GM10248 (cell line): ENCODE measurements around the gene SERPINB11.
"Not testable (repeated sequence)": the region's sequence is repeated elsewhere in the genome, so short reads cannot be mapped to it uniquely, and the experiment has no call there.

ENCODE experiments used
- CTCF ChIA-PET: fragments of 300-600 bp; sonication (Branson Sonifier 250); formaldehyde crosslinking; extraction: SDS; loops from one replicate; lab custom pipeline; 2021; ENCODE audit warnings: antibody characterized with exemption; lab: Yijun Ruan, JAX
- POLR2A ChIA-PET: fragments of 350-650 bp; sonication (Branson Sonifier 250); formaldehyde crosslinking; extraction: SDS; loops from one replicate; lab custom pipeline; 2020; ENCODE audit warnings: antibody characterized with exemption; lab: Yijun Ruan, JAX
- DNase-seq: peaks from one replicate; pipeline ENCODE4 v3.0.0; 2012; ENCODE audit errors: extremely low spot score
- TF ChIP-seq, protein P1 (sequence below): IDR thresholded peaks from 2 replicates; pipeline ENCODE4 v1.5.1; 2012; ENCODE audit warnings: mild to moderate bottlenecking, low read depth; ENCODE audit errors: extremely low read depth, missing control alignments, control extremely low read depth

SERPINB11 gene, protein sequence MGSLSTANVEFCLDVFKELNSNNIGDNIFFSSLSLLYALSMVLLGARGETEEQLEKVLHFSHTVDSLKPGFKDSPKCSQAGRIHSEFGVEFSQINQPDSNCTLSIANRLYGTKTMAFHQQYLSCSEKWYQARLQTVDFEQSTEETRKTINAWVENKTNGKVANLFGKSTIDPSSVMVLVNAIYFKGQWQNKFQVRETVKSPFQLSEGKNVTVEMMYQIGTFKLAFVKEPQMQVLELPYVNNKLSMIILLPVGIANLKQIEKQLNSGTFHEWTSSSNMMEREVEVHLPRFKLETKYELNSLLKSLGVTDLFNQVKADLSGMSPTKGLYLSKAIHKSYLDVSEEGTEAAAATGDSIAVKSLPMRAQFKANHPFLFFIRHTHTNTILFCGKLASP

DNA sequence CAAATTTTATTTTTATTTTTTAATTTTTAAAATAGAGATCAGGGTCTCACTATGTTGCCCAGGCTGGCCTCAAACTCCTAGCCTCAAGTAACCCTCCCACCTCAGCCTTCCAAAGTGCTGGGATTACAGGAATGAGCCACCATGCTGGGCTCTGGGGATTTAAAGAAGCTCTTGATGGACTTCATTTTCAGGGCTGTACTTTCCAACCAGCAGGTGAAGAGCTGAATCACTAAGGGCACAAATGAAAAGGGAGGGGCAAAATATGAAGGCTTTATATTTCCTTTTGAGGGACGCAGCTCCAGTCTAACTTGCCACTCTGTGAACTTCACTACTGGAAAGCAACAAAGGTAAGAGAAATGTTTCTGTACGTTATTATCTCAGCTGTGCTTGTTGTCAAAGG lies at the start of gene SERPINB11:
TSS of gene SERPINB11 (plus strand) at position 301 of the 400 bp plus-strand sequence. CDS start 7,234 bp downstream, outside the sequence.
- DNase-seq, result no peak
- ChIA-PET POLR2A (no interaction called here), CTCF (interaction anchor here (0.9 kb wide), 1 partner anchor 21 kb away, joined by 3 read pairs; no protein-coding TSS in a partner anchor)
- TF ChIP-seq, protein P1, sequence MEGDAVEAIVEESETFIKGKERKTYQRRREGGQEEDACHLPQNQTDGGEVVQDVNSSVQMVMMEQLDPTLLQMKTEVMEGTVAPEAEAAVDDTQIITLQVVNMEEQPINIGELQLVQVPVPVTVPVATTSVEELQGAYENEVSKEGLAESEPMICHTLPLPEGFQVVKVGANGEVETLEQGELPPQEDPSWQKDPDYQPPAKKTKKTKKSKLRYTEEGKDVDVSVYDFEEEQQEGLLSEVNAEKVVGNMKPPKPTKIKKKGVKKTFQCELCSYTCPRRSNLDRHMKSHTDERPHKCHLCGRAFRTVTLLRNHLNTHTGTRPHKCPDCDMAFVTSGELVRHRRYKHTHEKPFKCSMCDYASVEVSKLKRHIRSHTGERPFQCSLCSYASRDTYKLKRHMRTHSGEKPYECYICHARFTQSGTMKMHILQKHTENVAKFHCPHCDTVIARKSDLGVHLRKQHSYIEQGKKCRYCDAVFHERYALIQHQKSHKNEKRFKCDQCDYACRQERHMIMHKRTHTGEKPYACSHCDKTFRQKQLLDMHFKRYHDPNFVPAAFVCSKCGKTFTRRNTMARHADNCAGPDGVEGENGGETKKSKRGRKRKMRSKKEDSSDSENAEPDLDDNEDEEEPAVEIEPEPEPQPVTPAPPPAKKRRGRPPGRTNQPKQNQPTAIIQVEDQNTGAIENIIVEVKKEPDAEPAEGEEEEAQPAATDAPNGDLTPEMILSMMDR, result no peak

DNA sequence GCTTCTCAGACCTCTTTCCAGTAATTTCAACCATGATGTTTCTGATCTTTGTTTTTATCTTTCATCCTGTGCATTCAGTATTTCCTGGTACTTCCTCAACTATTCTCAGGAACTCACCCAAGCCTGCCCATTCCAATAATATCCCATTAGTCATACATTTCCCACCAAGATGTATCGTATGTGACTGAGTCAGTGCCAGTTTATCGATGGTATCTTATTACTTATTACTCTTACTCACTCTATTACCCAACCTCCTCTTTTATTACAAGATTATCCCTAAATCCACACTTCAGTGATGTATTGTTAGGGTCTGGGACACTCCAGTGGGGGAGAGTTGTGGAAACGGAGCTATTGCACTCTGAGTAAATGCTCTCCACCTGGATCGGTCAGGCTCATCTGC lies 43.8 kb upstream of the SERPINB11 start:
- CTCF ChIA-PET, DNase-seq, POLR2A ChIA-PET: not testable (repeated sequence)

DNA sequence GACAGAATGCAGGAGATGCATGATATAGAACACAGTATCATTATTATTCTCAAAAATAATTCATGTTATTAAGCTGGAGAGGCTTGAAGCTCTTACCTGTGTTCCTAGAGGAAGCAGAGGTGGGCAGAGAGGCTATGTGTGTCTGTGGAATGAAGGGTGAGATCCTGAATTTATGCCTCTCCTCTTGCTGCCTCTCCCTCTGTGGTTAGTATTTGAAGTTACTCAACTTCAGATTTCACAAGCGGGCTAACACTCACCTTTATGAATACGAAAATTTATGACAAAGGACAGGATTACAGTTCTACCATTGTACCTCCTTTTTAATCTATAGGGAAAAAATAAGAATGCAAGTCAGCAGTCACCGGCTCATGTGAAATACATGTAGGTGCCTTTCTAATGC lies 41.0 kb upstream of the SERPINB11 start, which contains the start of gene SERPINB3:
TSS of gene SERPINB3 (minus strand) at position 144 of the 400 bp plus-strand sequence. CDS start 677 bp downstream, outside the sequence.
- POLR2A ChIA-PET, CTCF ChIA-PET, DNase-seq: not testable (repeated sequence)

DNA sequence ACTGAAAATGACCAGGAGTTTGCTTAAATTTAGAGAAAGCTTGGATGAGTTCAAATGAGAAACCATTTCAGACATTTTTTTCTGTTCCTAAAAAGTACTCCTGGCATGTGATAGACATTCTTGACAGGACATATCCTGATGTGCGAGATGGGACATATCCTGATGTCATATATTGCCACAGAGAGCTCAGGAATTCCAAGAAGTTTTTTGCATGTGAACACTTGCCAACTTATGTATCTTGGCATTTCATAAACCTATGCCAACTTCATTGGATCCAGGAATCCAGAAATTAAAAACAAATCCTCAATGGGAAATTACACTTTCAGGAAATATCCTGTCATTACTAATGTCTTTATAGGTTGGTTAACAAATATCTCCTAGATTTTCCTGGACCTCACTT lies 38.2 kb upstream of the SERPINB11 start:
- ChIA-PET CTCF (interaction anchor here (0.7 kb wide), 1 partner anchor 188 kb away, joined by 3 read pairs; the partner anchor contains the start of gene SERPINB5), POLR2A (no interaction called here)
- TF ChIP-seq, protein P1, result no peak
- no peak for DNase-seq

DNA sequence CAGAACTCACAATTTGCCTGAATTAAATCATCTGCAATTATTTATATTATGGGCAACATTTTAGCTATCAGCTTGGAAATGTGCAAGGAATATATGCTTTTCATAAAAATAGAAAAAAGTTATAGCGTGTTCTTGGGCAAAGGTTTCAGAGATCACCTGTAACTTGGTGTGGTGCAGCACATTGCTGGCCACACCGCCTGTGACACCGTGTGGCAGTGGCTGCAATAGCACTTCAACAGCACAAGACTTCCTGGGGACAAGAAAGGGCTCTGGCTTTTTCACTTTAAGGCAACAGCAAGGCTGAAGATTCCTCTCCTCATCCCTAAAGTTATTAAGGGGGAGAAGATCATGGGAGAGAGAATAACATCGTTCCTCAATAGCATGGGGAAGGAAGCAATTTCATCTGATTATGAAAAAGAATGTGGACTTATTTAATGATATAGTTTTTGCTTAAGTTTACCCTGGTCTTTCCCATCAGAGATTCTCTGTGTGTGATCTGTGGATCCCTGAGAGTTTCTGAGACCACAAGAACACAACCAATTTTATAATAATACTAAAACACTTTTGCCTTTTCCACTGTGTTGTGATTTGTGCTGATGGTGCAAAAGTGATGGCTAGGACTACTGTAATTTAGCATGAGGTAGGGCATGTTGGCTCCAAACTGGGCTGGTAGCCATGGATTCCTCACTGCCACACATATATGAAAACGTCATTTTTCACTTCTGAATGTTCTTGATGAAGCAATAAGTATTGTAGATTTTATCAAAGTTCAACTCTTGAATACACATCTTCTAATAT lies 26.0 kb upstream of the SERPINB11 start:
- ChIA-PET CTCF (interaction anchor here (0.6 to 3.8 kb wide), 3 partner anchors 158 to 165 kb away, joined by 3 to 28 read pairs (median 3); no protein-coding TSS in a partner anchor), POLR2A (interaction anchor here (0.7 kb wide), 1 partner anchor 25 kb away, joined by 5 read pairs; no protein-coding TSS in a partner anchor)
- DNase-seq, result peak; percentile 13
- TF ChIP-seq, protein P1, result peak; percentile 62

DNA sequence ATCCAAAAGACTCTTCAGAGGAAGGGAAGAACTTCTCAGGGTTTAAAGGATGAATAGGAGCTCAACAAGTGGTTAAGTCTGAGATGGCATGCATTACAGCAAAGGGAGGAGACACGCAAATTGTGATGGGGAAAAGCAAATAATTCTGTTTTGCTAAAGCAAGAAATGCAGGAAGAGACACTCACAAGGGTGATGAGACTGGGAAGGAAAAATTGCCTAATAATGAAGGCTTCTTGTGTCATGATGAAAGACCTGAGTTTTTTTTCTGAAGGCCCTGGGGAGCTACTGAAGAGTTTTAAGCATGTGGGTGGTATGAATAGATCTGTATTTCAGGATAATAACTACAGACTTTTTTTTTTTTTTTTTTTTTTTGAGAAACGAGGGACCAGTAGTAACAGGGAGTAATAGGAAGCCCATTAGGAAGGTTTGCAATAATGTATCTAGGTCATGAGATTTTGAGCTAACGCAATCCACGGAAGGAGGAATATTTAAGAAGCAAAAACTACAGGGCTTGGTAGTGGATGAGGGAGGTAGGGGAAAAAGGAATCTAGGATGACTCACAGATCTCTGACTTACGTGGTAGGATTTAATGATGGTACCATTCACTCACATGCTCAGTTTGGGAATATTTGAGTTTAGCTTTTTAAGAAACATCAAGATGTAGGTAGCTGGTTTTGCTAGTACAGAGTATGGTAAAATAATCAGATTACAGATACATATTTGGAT lies 25.1 kb upstream of the SERPINB11 start:
- CTCF ChIA-PET, result interaction anchor here (0.9 to 3.8 kb wide), 2 partner anchors 64 to 160 kb away, joined by 3 to 28 read pairs; no protein-coding TSS in a partner anchor
- POLR2A ChIA-PET, result interaction anchor here (0.7 kb wide), 1 partner anchor 24 kb away, joined by 5 read pairs; no protein-coding TSS in a partner anchor
- DNase-seq, result no peak

More for the DNA sequence above, 25.1 kb upstream of the SERPINB11 start:
- TF ChIP-seq, protein P1, result no peak
